HepG2 (cell line): Measurements from ENCODE around the gene PPIA. TPM values are rescaled to one million over a fixed set of nuclear protein-coding genes. Genes with fewer than 3 reads are reported as not detected.

Source experiments
- HNRNPH1 ChIP-seq: fragments of 200-400 bp; formaldehyde crosslinking; optimal IDR thresholded peaks from 2 replicates; pipeline ENCODE3; 2017; ENCODE audit warnings: mild to moderate bottlenecking, low read depth, low read length
- PATZ1 ChIP-seq: sonication (generic); formaldehyde crosslinking; IDR thresholded peaks from 2 replicates; pipeline ENCODE4 v1.4.0; 2020; ENCODE audit warnings: missing genetic modification reagents
- STAG1 ChIP-seq: sonication (generic); formaldehyde crosslinking; IDR thresholded peaks from 2 replicates; pipeline ENCODE4 v1.4.0; 2020; ENCODE audit warnings: missing genetic modification reagents
- ZBTB7A ChIP-seq: sonication (generic); formaldehyde crosslinking; IDR thresholded peaks from 2 replicates; pipeline ENCODE4 v1.8.0; 2022; ENCODE audit warnings: mild to moderate bottlenecking, missing genetic modification reagents
- ZHX1 ChIP-seq: sonication (generic); formaldehyde crosslinking; IDR thresholded peaks from 2 replicates; pipeline ENCODE4 v1.8.1; 2022; ENCODE audit warnings: low read depth, mild to moderate bottlenecking, missing genetic modification reagents
- ZNF784 ChIP-seq: sonication (generic); formaldehyde crosslinking; IDR thresholded peaks from 2 replicates; pipeline ENCODE4 v1.5.1; 2020; ENCODE audit warnings: missing genetic modification reagents, mild to moderate bottlenecking, borderline replicate concordance
- polyA plus RNA-seq, 8 experiments: library from polyadenylated mRNA; depleted of rRNA in 3 of 8; stranded (reverse) in 7 of 8; unstranded in 1 of 8; fragments of >200 nt; fragmentation: Illumina TruSeq in 4 of 8; extraction: Trizol in 4 of 8; gene quantifications; 2 replicates each; pipeline versions ENCODE4 v1.2.1 to v1.2.3, GENCODE V29; 2011 to 2016; ENCODE audit warnings: low read depth in 4 of 8, missing spikeins in 1 of 8, mixed read lengths in 1 of 8; ENCODE audit not compliant: insufficient read depth in 1 of 8
- total RNA-seq, 5 experiments: library from RNA; depleted of rRNA; stranded (reverse); fragments of >200 nt; fragmentation: Illumina TruSeq; extraction: Trizol; gene quantifications; 2 replicates each; pipeline ENCODE4 v1.2.3, GENCODE V29; 2016; ENCODE audit warnings: low read depth in 1 of 5

The PPIA gene
- total and polyA plus RNA-seq, 2 of the 13 experiments (the other 11 are each of a cell fraction or from before 2014, with no cell fraction given), result 2,268 to 3,010 TPM

- TF ChIP-seq ZHX1 (CRISPR knock-in tag) (no peak), PATZ1 (no peak), HNRNPH1 (no peak), ZNF784 (no peak), STAG1 (peak; percentile 58), ZBTB7A (CRISPR knock-in tag) (no peak)
Measured at GRCh38 chr7:44764665-44765578, 31.6 kb upstream of the PPIA start (continued).
